ENCODE data around the gene APEX2. TPM values are rescaled to one million over a fixed set of nuclear protein-coding genes. Genes with fewer than 3 reads are reported as not detected.
A peak's percentile ranks its signal among the peaks of the same experiment; 100 is the strongest.
"Not testable (repeated sequence)": the region's sequence is repeated elsewhere in the genome, so short reads cannot be mapped to it uniquely, and the experiment has no call there.

Gene APEX2
- total RNA-seq, 1 experiment from 2014 or later: 12.9 TPM

GRCh38 chrX:55039471-55039870 lies 39.3 kb downstream of the APEX2 start:
- Histone ChIP-seq H3K9me3 (replicated peaks) (no peaks in the 10 kb centered on the region), H3K36me3 (no peaks in the 10 kb centered on the region), H3K27me3 (no peaks in the 10 kb centered on the region), H3K27ac (no peak overlapping the region), H3K4me3 (no peak overlapping the region), H3K4me1 (no peaks in the 10 kb centered on the region)
- DNase-seq: no peak

GRCh38 chrX:55041514-55041913 lies 41.4 kb downstream of the APEX2 start:
- H3K36me3 ChIP-seq: no peaks in the 10 kb centered on the region
- DNase-seq: no peak
- no peaks in the 10 kb centered on the region for H3K27me3 ChIP-seq
- no peaks in the 10 kb centered on the region for H3K9me3 ChIP-seq (replicated peaks)
- H3K27ac ChIP-seq: no peak overlapping the region
- no peaks in the 10 kb centered on the region for H3K4me1 ChIP-seq
- no peak overlapping the region for H3K4me3 ChIP-seq

GRCh38 chrX:55050599-55050998 lies 50.4 kb downstream of the APEX2 start:
- not testable (repeated sequence) for H3K4me1 ChIP-seq; H3K9me3 ChIP-seq (replicated peaks); H3K4me3 ChIP-seq; DNase-seq; H3K27me3 ChIP-seq; H3K27ac ChIP-seq; H3K36me3 ChIP-seq

GRCh38 chrX:55056820-55057674 lies 56.9 kb downstream of the APEX2 start:
- H3K36me3 ChIP-seq: no peaks in the 10 kb centered on the region
- no peak overlapping the region for H3K27ac ChIP-seq
- H3K4me1 ChIP-seq: no peaks in the 10 kb centered on the region
- DNase-seq: peak in 1 of 2 experiments; percentile 0
- H3K27me3 ChIP-seq: no peaks in the 10 kb centered on the region
- H3K9me3 ChIP-seq (replicated peaks): no peaks in the 10 kb centered on the region
- H3K4me3 ChIP-seq: 0 out of 2 replicates have a peak overlapping the region, but pooled peaks have one; percentile 21

GRCh38 chrX:55057675-55058249 lies 57.6 kb downstream of the APEX2 start:
- H3K4me3 ChIP-seq: 0 out of 2 replicates have a peak overlapping the region, but pooled peaks have one; percentile 21
- peak in 1 of 2 experiments; percentile 45 for DNase-seq
- no peaks in the 10 kb centered on the region for H3K36me3 ChIP-seq
- no peak overlapping the region for H3K27ac ChIP-seq
- no peaks in the 10 kb centered on the region for H3K4me1 ChIP-seq
- H3K27me3 ChIP-seq: no peaks in the 10 kb centered on the region
- H3K9me3 ChIP-seq (replicated peaks): no peaks in the 10 kb centered on the region

Other genes starting within 250 kb of the APEX2 start
- not detected in 2 replicates for gene ITIH6, start 202.1 kb upstream of the APEX2 start, total RNA-seq (2014; rRNA removed; shearing (Covaris generic))
- gene MAGED2, start 192.6 kb upstream of the APEX2 start, total RNA-seq (2014; rRNA removed; shearing (Covaris generic)): 153 and 168 TPM in 2 replicates
- gene TRO, start 79.5 kb upstream of the APEX2 start, total RNA-seq (2014; rRNA removed; shearing (Covaris generic)): 27.0 and 29.2 TPM in 2 replicates
- 0.14 TPM in 1 of 2 replicates, not detected in the other for gene PFKFB1, start 6.2 kb upstream of the APEX2 start, total RNA-seq (2014; rRNA removed; shearing (Covaris generic))
- gene ALAS2, start 30.6 kb downstream of the APEX2 start, total RNA-seq (2014; rRNA removed; shearing (Covaris generic)): not detected in 2 replicates
- gene PAGE2B, start 74.7 kb downstream of the APEX2 start, total RNA-seq (2014; rRNA removed; shearing (Covaris generic)): not detected in 2 replicates
- not detected in 2 replicates for gene PAGE2, start 88.7 kb downstream of the APEX2 start, total RNA-seq (2014; rRNA removed; shearing (Covaris generic))
- gene PAGE5, start 220.0 kb downstream of the APEX2 start, total RNA-seq (2014; rRNA removed; shearing (Covaris generic)): not detected in 2 replicates